ENCODE measurements around the gene AURKB. TPM values are rescaled to one million over a fixed set of nuclear protein-coding genes. Genes with fewer than 3 reads are reported as not detected.

The AURKB gene
- total RNA-seq, 1 donor from 2014 or later: 7.6 TPM

DNA sequence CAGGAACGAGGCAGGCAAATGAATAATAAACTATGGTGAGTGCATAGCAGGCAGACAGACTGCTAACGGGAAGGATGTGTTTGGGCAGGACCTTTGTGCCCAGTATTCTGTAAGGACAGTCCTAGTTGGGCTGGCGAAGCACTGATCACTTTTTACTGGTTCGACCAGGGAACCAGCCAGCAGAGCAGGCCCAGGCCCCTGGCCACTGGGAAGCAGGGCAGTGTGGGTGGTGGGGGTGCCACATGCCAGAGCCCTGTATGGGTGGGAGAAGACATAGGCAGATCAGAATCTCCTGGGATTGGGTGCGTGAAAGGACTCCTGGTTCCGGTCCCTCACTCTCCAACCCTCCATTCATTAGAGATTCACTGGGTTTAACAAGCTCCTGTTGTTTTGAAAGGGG is 43.6 kb downstream of the AURKB start:
- H3K27ac Mint-ChIP-seq (ENCODE audit: unreplicated experiment): no peak overlapping the region
- H3K4me3 Mint-ChIP-seq (ENCODE audit: unreplicated experiment): no peak overlapping the region
- no peaks in the 10 kb centered on the region for H3K9me3 Mint-ChIP-seq (ENCODE audit: unreplicated experiment)
- Histone ChIP-seq H2AFZ (ENCODE audit: low read depth, low read length) (no peak overlapping the region), H3K4me3 (ENCODE audit: insufficient read depth, low read depth, low read length) (no peak overlapping the region), H3K9me3 (ENCODE audit: insufficient read depth, low read depth, low read length) (no peaks in the 10 kb centered on the region), H3K27ac (ENCODE audit: low read depth, low read length) (no peak overlapping the region), H3K4me2 (ENCODE audit: low read length) (no peak overlapping the region), H3K36me3 (ENCODE audit: insufficient read depth, low read length) (no peaks in the 10 kb centered on the region), H3K27me3 (ENCODE audit: insufficient read depth, low read length) (no peaks in the 10 kb centered on the region), H3K9ac (ENCODE audit: low read length) (no peak overlapping the region), H3K79me2 (ENCODE audit: insufficient read depth, low read length) (peaks cover 10% of the 10 kb centered on the region), H3K4me1 (ENCODE audit: insufficient read depth, low read length) (peaks cover 24% of the 10 kb centered on the region), H4K20me1 (ENCODE audit: insufficient read depth, low read length) (peaks cover 5% of the 10 kb centered on the region)
- peaks cover 14% of the 10 kb centered on the region for H3K4me1 Mint-ChIP-seq (ENCODE audit: low read depth, unreplicated experiment)
- DNase-seq (ENCODE audit: low read depth): no peak
- FAIRE-seq: no peak
- TF ChIP-seq, protein P1, sequence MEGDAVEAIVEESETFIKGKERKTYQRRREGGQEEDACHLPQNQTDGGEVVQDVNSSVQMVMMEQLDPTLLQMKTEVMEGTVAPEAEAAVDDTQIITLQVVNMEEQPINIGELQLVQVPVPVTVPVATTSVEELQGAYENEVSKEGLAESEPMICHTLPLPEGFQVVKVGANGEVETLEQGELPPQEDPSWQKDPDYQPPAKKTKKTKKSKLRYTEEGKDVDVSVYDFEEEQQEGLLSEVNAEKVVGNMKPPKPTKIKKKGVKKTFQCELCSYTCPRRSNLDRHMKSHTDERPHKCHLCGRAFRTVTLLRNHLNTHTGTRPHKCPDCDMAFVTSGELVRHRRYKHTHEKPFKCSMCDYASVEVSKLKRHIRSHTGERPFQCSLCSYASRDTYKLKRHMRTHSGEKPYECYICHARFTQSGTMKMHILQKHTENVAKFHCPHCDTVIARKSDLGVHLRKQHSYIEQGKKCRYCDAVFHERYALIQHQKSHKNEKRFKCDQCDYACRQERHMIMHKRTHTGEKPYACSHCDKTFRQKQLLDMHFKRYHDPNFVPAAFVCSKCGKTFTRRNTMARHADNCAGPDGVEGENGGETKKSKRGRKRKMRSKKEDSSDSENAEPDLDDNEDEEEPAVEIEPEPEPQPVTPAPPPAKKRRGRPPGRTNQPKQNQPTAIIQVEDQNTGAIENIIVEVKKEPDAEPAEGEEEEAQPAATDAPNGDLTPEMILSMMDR (IDR thresholded peaks at IDR 0.05; ENCODE audit: insufficient read depth, low read depth, low read length): no peak
- no peak for TF ChIP-seq EZH2 (IDR thresholded peaks at IDR 0.05; ENCODE audit: insufficient read depth, low read length)
- no peaks in the 10 kb centered on the region for H3K27me3 Mint-ChIP-seq (ENCODE audit: low read depth, unreplicated experiment)
- H3K36me3 Mint-ChIP-seq (ENCODE audit: low read depth, unreplicated experiment): no peaks in the 10 kb centered on the region

DNA sequence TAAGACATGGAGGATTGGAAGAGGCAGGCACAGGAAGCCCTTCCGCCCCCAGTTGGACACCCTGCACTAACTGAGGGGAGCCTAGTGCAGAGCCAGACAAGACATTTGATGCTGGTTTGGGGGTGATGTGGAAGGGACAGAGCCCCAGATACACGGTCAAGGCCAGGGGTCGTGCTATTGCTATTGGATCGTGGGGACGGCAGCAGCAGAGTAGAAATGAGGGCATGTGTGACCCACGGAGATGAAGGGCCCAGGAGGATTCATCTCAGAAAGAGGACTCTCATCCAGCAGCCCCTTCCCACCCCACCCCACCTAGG is 45.6 kb downstream of the AURKB start:
- Mint-ChIP-seq H3K9me3 (ENCODE audit: unreplicated experiment) (no peaks in the 10 kb centered on the region), H3K36me3 (ENCODE audit: low read depth, unreplicated experiment) (no peaks in the 10 kb centered on the region), H3K27me3 (ENCODE audit: low read depth, unreplicated experiment) (no peaks in the 10 kb centered on the region), H3K4me1 (ENCODE audit: low read depth, unreplicated experiment) (peaks cover 23% of the 10 kb centered on the region), H3K27ac (ENCODE audit: unreplicated experiment) (peak overlapping the region; percentile 75), H3K4me3 (ENCODE audit: unreplicated experiment) (peak overlapping the region; percentile 64)
- Histone ChIP-seq H3K27me3 (ENCODE audit: insufficient read depth, low read length) (no peaks in the 10 kb centered on the region), H3K9ac (ENCODE audit: low read length) (peak overlapping the region; percentile 100), H3K4me2 (ENCODE audit: low read length) (peak overlapping the region; percentile 93), H3K9me3 (ENCODE audit: insufficient read depth, low read depth, low read length) (no peaks in the 10 kb centered on the region), H4K20me1 (ENCODE audit: insufficient read depth, low read length) (peaks cover 24% of the 10 kb centered on the region), H3K27ac (ENCODE audit: low read depth, low read length) (peak overlapping the region; percentile 10), H2AFZ (ENCODE audit: low read depth, low read length) (peak overlapping the region; percentile 70), H3K4me1 (ENCODE audit: insufficient read depth, low read length) (peaks cover 35% of the 10 kb centered on the region), H3K4me3 (ENCODE audit: insufficient read depth, low read depth, low read length) (no peak overlapping the region), H3K79me2 (ENCODE audit: insufficient read depth, low read length) (peaks cover 28% of the 10 kb centered on the region), H3K36me3 (ENCODE audit: insufficient read depth, low read length) (peaks cover 7% of the 10 kb centered on the region)
- no peak for TF ChIP-seq EZH2 (IDR thresholded peaks at IDR 0.05; ENCODE audit: insufficient read depth, low read length)
- TF ChIP-seq, protein P1 (IDR thresholded peaks at IDR 0.05; ENCODE audit: insufficient read depth, low read depth, low read length): no peak
- no peak for DNase-seq (ENCODE audit: low read depth)
- no peak for FAIRE-seq

DNA sequence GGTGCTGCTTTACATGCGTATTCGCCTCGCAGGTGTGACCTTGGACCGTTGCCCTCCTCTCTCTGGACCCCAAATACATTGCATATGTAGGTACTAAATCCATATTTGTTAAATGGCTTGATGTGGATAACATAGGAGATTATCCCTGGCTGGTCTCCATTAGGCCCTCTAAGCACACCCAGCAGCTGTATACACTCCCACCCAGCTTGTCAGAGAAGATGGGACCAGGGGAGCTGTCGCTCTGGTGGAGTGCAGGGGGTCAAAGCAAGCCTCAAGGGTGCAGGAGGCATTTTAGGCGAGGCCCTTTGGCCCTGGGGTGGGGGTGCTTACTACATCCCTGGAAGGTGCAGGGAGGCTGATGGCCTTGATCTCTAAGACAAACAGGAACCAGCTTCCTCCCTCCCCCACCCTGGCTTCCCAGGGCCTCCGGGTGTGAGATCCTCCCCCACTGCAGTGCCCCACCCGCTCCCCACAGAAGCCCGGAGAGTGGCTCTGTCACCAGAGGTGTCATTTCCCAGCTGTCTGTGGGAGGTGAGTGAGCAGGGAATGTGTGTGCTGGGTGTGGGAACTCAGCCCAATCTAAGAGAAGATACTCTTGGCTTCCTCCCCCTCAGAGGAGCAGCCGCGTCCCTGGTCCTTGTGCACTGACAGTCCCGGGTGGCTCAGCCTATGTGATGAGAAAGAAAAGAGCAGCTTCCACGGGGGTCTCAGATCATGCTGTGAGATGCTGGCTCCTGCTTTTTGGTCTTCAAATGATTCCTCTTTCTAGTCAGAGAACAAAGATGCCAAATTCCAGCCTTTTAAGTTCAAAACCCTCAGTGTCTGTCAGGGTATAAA is 46.2 kb downstream of the AURKB start:
- H2AFZ ChIP-seq (ENCODE audit: low read depth, low read length): peak overlapping the region; percentile 70
- H3K36me3 Mint-ChIP-seq (ENCODE audit: low read depth, unreplicated experiment): no peaks in the 10 kb centered on the region
- H3K4me3 Mint-ChIP-seq (ENCODE audit: unreplicated experiment): peak overlapping the region; percentile 87
- H3K4me1 ChIP-seq (ENCODE audit: insufficient read depth, low read length): peaks cover 35% of the 10 kb centered on the region
- H3K4me3 ChIP-seq (ENCODE audit: insufficient read depth, low read depth, low read length): no peak overlapping the region
- H3K27ac Mint-ChIP-seq (ENCODE audit: unreplicated experiment): peak overlapping the region; percentile 75
- no peaks in the 10 kb centered on the region for H3K9me3 ChIP-seq (ENCODE audit: insufficient read depth, low read depth, low read length)
- peak; percentile 49 for FAIRE-seq
- H3K4me1 Mint-ChIP-seq (ENCODE audit: low read depth, unreplicated experiment): peaks cover 25% of the 10 kb centered on the region
- no peaks in the 10 kb centered on the region for H3K27me3 ChIP-seq (ENCODE audit: insufficient read depth, low read length)
- peak; percentile 25 for DNase-seq (ENCODE audit: low read depth)
- peak overlapping the region; percentile 100 for H3K9ac ChIP-seq (ENCODE audit: low read length)
- H3K36me3 ChIP-seq (ENCODE audit: insufficient read depth, low read length): peaks cover 7% of the 10 kb centered on the region
- TF ChIP-seq, protein P1 (IDR thresholded peaks at IDR 0.05; ENCODE audit: insufficient read depth, low read depth, low read length): no peak
- TF ChIP-seq EZH2 (IDR thresholded peaks at IDR 0.05; ENCODE audit: insufficient read depth, low read length): no peak
- H3K79me2 ChIP-seq (ENCODE audit: insufficient read depth, low read length): peaks cover 34% of the 10 kb centered on the region
- no peaks in the 10 kb centered on the region for H3K27me3 Mint-ChIP-seq (ENCODE audit: low read depth, unreplicated experiment)
- peak overlapping the region; percentile 93 for H3K4me2 ChIP-seq (ENCODE audit: low read length)
- peak overlapping the region; percentile 10 for H3K27ac ChIP-seq (ENCODE audit: low read depth, low read length)
- peaks cover 30% of the 10 kb centered on the region for H4K20me1 ChIP-seq (ENCODE audit: insufficient read depth, low read length)
- no peaks in the 10 kb centered on the region for H3K9me3 Mint-ChIP-seq (ENCODE audit: unreplicated experiment)
